ENCODE results near the gene TMEM269. TPM values are rescaled to one million over a fixed set of nuclear protein-coding genes. Genes with fewer than 3 reads are reported as not detected.

TMEM269 gene
- total and polyA plus RNA-seq, 10 of the 15 experiments (the other 5 are each of a cell fraction or from before 2014, with no cell fraction given), result 0.02 to 0.26 (median 0.06) TPM; not detected in 2

DNA sequence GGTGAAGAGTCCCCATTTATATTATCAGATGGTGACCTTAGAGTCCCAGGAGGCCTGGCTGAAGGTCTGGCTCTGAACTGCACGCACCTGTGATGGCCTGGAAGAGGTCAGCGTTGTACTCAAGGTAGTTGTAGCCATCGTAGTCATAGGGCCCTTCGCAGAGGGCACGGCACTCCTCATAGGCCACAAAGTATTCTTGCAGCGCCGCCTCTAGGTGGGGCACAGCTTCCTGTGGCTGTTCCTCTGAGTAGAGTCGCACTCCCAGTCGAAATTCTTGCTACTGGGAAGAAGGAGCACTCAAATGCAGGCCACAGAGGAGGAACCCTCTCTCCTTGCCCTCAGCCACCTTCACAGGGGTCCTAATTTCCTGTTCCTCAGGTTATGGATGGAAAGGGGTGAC, 25.7 kb upstream of the TMEM269 start:
- in situ Hi-C loops (cut with MboI) (no loop called here), intact Hi-C loops (cut with micrococcal nuclease; ENCODE audit: unreplicated experiment) (no loop called here)
- RAD21 ChIA-PET (ENCODE audit: unreplicated experiment), result interaction anchor here (1.2 to 1.5 kb wide), 2 partner anchors 181 to 315 kb away, joined by 3 to 4 read pairs; no protein-coding TSS in a partner anchor
- peaks cover 2% of the 10 kb centered on the region for H3K79me2 ChIP-seq (ENCODE audit: control insufficient read depth, insufficient read depth, low read length)
- BruUV-seq (replicated peaks), result no TSS peak
- H3K9ac ChIP-seq (ENCODE audit: control insufficient read depth, insufficient read depth, low read length), result no peak overlapping the region
- H3K4me1 ChIP-seq (ENCODE audit: control insufficient read depth, insufficient read depth, low read length), result no peaks in the 10 kb centered on the region
- DNase-seq (ENCODE audit: low read depth, low spot score) (no peak), FAIRE-seq (no peak), ATAC-seq (no peak)
- CTCF ChIA-PET, result interaction anchor here (0.6 to 2.3 kb wide), 8 partner anchors 14 to 415 kb away, joined by 3 to 12 read pairs (median 4); partner anchors contain the start of gene ZNF691
- no peaks in the 10 kb centered on the region for H3K9me3 ChIP-seq (replicated peaks; ENCODE audit: control insufficient read depth, insufficient read depth, low read length)
- H2AFZ ChIP-seq (ENCODE audit: control insufficient read depth, low read depth, low read length), result no peak overlapping the region
- H3K27ac ChIP-seq (ENCODE audit: control insufficient read depth, insufficient read depth), result no peak overlapping the region
- no peak overlapping the region for H3K4me3 ChIP-seq
- SMC1A ChIA-PET (ENCODE audit: uncharacterized antibody, unreplicated experiment), result interaction anchor here (0.7 to 2.6 kb wide), 3 partner anchors 181 to 630 kb away, joined by 3 to 9 read pairs (median 7); no protein-coding TSS in a partner anchor
- H4K20me1 ChIP-seq (ENCODE audit: control insufficient read depth, insufficient read depth), result no peaks in the 10 kb centered on the region
- no peak for TF ChIP-seq MTA2 (IDR thresholded peaks at IDR 0.05; ENCODE audit: low read depth)
- no peak for TF ChIP-seq RELA (IDR thresholded peaks at IDR 0.05; ENCODE audit: borderline replicate concordance, partially characterized antibody)
- POLR2A ChIA-PET, result interaction anchor here (1.0 kb wide), 1 partner anchor 9 kb away, joined by 3 read pairs; no protein-coding TSS in a partner anchor
- H3K36me3 ChIP-seq (ENCODE audit: control insufficient read depth in 2 of 2, insufficient read depth in 2 of 2, low read length in 1 of 2), result peaks cover 9 to 11% of the 10 kb centered on the region in 2 experiments; a peak in 3 of 4 replicates
- 99% methylated on average over 9 of the region's 9 CpGs for WGBS (ENCODE audit: insufficient coverage, insufficient replicate concordance, low lambda C conversion rate, missing lambda C conversion rate)
- H3K4me2 ChIP-seq (ENCODE audit: control insufficient read depth, insufficient read depth), result no peak overlapping the region
- no peaks in the 10 kb centered on the region for H3K27me3 ChIP-seq (replicated peaks in 1 of 2; ENCODE audit: control insufficient read depth in 2 of 2, insufficient read depth in 2 of 2, low read length in 1 of 2)

DNA sequence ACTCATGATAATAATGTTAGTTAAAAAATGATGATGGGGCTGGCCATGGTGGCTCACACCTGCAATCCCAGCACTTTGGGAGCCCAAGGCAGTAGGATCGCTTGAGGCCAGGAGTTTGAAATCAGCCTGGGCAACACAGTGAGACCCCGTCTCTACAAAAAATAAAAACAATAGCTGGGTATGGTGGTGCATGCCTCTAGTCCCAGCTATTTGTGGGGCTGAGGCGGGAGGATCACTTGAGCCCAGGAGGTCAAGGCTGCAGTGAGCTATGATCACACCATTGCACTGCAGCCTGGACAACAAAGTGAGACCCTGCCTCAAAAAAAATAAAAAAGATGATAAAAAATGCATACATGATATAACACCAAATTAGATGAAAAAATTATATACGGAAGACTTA, 23.2 kb upstream of the TMEM269 start:
- Histone ChIP-seq H4K20me1 (ENCODE audit: control insufficient read depth, insufficient read depth) (no peaks in the 10 kb centered on the region), H3K36me3 (ENCODE audit: control insufficient read depth in 2 of 2, insufficient read depth in 2 of 2, low read length in 1 of 2) (peaks cover 3 to 4% of the 10 kb centered on the region in 2 experiments; a peak in 3 of 4 replicates), H3K27ac (ENCODE audit: control insufficient read depth, insufficient read depth) (no peak overlapping the region), H2AFZ (ENCODE audit: control insufficient read depth, low read depth, low read length) (no peak overlapping the region), H3K9ac (ENCODE audit: control insufficient read depth, insufficient read depth, low read length) (no peak overlapping the region), H3K4me3 (no peak overlapping the region), H3K27me3 (replicated peaks in 1 of 2; ENCODE audit: control insufficient read depth in 2 of 2, insufficient read depth in 2 of 2, low read length in 1 of 2) (no peaks in the 10 kb centered on the region), H3K4me2 (ENCODE audit: control insufficient read depth, insufficient read depth) (no peak overlapping the region), H3K9me3 (replicated peaks; ENCODE audit: control insufficient read depth, insufficient read depth, low read length) (no peaks in the 10 kb centered on the region), H3K79me2 (ENCODE audit: control insufficient read depth, insufficient read depth, low read length) (peaks cover 26% of the 10 kb centered on the region), H3K4me1 (ENCODE audit: control insufficient read depth, insufficient read depth, low read length) (no peaks in the 10 kb centered on the region; the same call in 1 of the 2 replicates)
- ChIA-PET RAD21 (ENCODE audit: unreplicated experiment) (interaction anchor here (1.6 kb wide), 1 partner anchor 10 kb away, joined by 5 read pairs; no protein-coding TSS in a partner anchor), CTCF (interaction anchor here (0.7 to 2.0 kb wide), 5 partner anchors 9 to 312 kb away, joined by 3 to 9 read pairs (median 3); no protein-coding TSS in a partner anchor), POLR2A (no interaction called here), SMC1A (ENCODE audit: uncharacterized antibody, unreplicated experiment) (interaction anchor here (1.2 to 1.7 kb wide), 2 partner anchors 16 to 424 kb away, joined by 5 read pairs; no protein-coding TSS in a partner anchor)
- DNase-seq (ENCODE audit: low read depth, low spot score) (no peak), ATAC-seq (no peak), FAIRE-seq (no peak)
- in situ Hi-C loops (cut with MboI), result no loop called here
- WGBS (ENCODE audit: insufficient coverage, insufficient replicate concordance, low lambda C conversion rate, missing lambda C conversion rate), result 99% methylated on average over 4 of the region's 4 CpGs
- no TSS peak for BruUV-seq (replicated peaks)
- intact Hi-C loops (cut with micrococcal nuclease; ENCODE audit: unreplicated experiment), result no loop called here
- TF ChIP-seq BCL11A (IDR thresholded peaks at IDR 0.05; ENCODE audit: low read depth, low read length), result no peak
- TF ChIP-seq BCL3 (IDR thresholded peaks at IDR 0.05; ENCODE audit: borderline replicate concordance, insufficient read depth, low read depth, low read length, poor library complexity, severe bottlenecking), result no peak
- TF ChIP-seq CUX1 (IDR thresholded peaks at IDR 0.05; ENCODE audit: insufficient replicate concordance, low read depth, low read length), result no peak
- TF ChIP-seq, protein P1, sequence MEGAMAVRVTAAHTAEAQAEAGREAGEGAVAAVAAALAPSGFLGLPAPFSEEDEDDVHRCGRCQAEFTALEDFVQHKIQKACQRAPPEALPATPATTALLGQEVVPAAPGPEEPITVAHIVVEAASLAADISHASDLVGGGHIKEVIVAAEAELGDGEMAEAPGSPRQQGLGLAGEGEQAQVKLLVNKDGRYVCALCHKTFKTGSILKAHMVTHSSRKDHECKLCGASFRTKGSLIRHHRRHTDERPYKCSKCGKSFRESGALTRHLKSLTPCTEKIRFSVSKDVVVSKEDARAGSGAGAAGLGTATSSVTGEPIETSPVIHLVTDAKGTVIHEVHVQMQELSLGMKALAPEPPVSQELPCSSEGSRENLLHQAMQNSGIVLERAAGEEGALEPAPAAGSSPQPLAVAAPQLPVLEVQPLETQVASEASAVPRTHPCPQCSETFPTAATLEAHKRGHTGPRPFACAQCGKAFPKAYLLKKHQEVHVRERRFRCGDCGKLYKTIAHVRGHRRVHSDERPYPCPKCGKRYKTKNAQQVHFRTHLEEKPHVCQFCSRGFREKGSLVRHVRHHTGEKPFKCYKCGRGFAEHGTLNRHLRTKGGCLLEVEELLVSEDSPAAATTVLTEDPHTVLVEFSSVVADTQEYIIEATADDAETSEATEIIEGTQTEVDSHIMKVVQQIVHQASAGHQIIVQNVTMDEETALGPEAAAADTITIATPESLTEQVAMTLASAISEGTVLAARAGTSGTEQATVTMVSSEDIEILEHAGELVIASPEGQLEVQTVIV (IDR thresholded peaks at IDR 0.05; ENCODE audit: borderline replicate concordance, partially characterized antibody), result no peak

Measured in GM12878 (cell line).